Measurements from ENCODE around the gene RBM33.

Gene RBM33

DNA sequence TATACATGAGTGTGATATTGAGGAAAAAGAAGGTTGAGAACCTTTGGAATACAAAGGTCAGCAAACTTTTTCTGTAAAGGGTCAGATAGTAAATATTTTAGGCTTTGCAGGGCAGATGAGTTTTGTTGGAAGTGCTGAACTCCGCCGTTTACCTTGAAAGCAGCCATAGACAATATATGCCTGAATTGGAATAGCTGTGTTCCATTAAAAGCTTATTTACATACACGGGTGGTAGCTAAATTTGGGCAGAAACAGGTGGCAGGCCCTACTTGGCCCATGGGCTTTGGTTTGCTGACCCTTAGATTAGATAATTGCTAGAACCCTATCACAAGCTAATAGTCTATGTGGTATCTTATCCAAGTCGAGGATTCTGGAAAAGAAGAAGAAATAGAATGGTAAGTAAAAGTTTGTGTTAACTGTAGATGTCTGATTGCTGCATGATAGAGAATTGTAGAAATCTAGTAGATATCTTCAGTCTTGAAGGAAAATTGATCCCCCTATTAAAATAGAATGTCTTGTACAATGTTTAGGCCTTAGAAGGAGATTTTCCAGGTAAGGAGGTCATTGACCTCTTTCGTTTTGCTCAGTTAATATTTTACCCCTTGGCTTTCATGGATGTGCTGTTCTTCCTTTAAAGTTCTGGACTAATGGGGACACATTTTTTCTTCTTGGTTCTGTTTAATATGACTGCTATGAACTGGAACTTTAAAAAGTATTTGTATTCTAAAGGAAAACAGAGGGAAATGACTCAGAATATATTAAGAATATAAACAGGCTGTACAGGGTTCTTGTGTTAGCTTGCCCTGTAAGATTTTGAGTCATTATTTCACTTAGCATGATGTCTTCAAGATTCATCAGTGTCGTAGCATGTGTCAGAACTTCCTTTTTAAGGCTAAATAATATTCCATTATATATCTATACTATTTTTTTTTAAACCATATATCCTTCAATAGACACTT lies 8.0 kb downstream of the RBM33 start:
- TF ChIP-seq, protein P1, sequence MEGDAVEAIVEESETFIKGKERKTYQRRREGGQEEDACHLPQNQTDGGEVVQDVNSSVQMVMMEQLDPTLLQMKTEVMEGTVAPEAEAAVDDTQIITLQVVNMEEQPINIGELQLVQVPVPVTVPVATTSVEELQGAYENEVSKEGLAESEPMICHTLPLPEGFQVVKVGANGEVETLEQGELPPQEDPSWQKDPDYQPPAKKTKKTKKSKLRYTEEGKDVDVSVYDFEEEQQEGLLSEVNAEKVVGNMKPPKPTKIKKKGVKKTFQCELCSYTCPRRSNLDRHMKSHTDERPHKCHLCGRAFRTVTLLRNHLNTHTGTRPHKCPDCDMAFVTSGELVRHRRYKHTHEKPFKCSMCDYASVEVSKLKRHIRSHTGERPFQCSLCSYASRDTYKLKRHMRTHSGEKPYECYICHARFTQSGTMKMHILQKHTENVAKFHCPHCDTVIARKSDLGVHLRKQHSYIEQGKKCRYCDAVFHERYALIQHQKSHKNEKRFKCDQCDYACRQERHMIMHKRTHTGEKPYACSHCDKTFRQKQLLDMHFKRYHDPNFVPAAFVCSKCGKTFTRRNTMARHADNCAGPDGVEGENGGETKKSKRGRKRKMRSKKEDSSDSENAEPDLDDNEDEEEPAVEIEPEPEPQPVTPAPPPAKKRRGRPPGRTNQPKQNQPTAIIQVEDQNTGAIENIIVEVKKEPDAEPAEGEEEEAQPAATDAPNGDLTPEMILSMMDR (IDR thresholded peaks at IDR 0.05; ENCODE audit: unreplicated experiment in 3 of 3) = no peak
- peaks cover 6% of the 10 kb centered on the region for H3K4me1 Mint-ChIP-seq
- H3K36me3 Mint-ChIP-seq (ENCODE audit: low read depth) = peaks cover 76% of the 10 kb centered on the region
- no peak overlapping the region for H3K27ac Mint-ChIP-seq
- peaks cover 53% of the 10 kb centered on the region for H3K9me3 Mint-ChIP-seq
- H3K4me3 Mint-ChIP-seq = no peak overlapping the region
- no peaks in the 10 kb centered on the region for H3K27me3 Mint-ChIP-seq (ENCODE audit: low read depth)

DNA sequence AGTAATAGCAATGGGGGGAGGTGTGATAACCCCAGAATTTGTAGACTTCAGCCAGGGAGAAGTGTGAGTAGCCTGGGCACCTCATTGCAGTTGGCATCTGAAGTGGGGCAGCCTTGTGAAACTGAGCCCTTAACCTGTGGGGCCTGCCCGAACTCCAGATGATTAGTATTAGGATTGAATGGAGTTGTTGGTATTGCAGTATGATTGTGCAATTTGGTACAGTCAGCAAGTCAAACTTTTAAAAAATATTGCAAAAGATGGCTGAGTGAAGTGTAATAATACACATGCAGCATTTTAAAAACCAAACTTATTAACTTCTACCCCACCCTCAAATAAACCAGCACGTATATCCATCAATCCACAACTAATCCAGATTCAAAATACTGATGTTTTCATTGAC lies 9.3 kb downstream of the RBM33 start:
- Mint-ChIP-seq H3K9me3 (peaks cover 39% of the 10 kb centered on the region), H3K4me3 (no peak overlapping the region)

DNA sequence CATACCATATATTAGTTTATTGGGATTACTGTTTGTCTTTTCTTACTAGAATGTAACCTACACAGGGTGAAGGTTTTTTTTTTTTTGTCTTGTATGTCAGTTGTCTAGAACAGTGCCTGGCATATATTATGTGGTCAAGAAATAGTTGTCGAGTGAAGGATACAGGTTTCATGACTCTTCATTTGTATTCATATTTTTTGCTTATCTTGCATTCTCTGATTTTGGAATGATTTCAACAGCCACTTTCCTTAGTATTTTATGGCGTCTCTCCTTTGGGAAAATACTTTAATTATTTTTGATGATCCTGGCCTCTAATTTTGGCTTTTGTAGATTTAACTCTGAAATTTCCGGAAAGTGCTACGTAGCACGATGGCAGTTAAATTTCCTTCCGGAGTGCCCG lies 12.4 kb downstream of the RBM33 start:
- Mint-ChIP-seq H3K27me3 (ENCODE audit: low read depth) (no peaks in the 10 kb centered on the region), H3K36me3 (ENCODE audit: low read depth) (peaks cover 61% of the 10 kb centered on the region), H3K4me3 (no peak overlapping the region), H3K27ac (no peak overlapping the region), H3K9me3 (peaks cover 37% of the 10 kb centered on the region), H3K4me1 (peaks cover 6% of the 10 kb centered on the region)
- TF ChIP-seq, protein P1 (IDR thresholded peaks at IDR 0.05; ENCODE audit: unreplicated experiment in 3 of 3) = no peak

More for the DNA sequence above, 9.3 kb downstream of the RBM33 start:
- no peaks in the 10 kb centered on the region for H3K27me3 Mint-ChIP-seq (ENCODE audit: low read depth)
- no peak overlapping the region for H3K27ac Mint-ChIP-seq
- H3K4me1 Mint-ChIP-seq = peaks cover 6% of the 10 kb centered on the region
- H3K36me3 Mint-ChIP-seq (ENCODE audit: low read depth) = peaks cover 67% of the 10 kb centered on the region
- TF ChIP-seq, protein P1 (IDR thresholded peaks at IDR 0.05; ENCODE audit: unreplicated experiment in 3 of 3) = no peak

DNA sequence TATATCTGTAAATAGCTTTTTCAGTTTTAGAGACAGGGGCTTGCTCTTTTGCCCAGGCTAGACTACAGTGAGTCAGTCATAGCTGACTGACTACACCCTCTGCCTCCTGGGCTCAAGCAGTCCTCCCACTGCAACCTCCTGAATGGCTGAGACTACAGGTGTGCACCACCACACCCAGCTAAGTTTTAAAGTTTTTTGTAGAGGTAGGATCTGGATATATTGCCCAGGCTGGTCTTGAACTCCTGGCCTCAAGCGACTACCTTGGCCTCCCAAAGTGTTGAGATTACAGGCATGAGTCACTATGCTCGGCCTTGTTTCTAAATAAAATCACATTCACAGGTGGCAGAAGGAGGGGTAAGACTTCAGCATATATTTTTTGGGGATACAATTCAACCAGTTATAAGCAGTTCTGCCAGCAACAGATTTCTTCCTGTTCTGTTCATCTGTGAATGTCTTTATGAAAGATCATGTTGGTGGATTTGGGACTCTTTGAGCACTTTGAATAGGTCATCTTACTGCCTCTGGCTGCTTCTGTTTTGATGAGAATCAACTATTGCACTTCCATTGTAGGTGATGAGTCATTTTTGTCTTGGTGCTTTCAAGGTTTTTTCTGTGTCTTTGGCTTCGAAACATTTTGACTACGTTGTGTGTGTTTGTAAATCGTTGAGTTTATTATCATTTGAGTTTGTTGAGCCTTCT lies 15.7 kb downstream of the RBM33 start:
- Mint-ChIP-seq H3K27ac (no peak overlapping the region), H3K36me3 (ENCODE audit: low read depth) (peaks cover 47% of the 10 kb centered on the region), H3K4me1 (no peaks in the 10 kb centered on the region), H3K9me3 (peaks cover 26% of the 10 kb centered on the region), H3K4me3 (no peak overlapping the region), H3K27me3 (ENCODE audit: low read depth) (no peaks in the 10 kb centered on the region)
- TF ChIP-seq, protein P1 (IDR thresholded peaks at IDR 0.05; ENCODE audit: unreplicated experiment in 3 of 3) = no peak

DNA sequence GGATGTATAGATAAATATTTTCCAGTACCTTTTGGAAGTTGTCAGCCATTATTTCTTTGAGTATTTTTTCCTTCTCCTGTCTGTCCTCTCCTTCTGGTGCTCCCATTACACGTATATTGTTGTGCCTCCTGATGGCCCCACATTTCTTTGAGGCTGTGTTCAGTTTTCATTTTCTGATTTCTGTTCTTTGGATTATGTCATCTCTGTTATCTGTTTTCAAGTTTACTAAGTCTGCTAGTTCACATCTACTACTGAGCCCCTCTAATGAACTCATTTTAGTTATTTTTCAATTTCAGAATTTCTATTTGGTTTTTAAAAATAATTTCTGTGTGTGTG lies 16.3 kb downstream of the RBM33 start:
- no peak overlapping the region for H3K4me3 Mint-ChIP-seq
- no peaks in the 10 kb centered on the region for H3K27me3 Mint-ChIP-seq (ENCODE audit: low read depth)
- TF ChIP-seq, protein P1 (IDR thresholded peaks at IDR 0.05; ENCODE audit: unreplicated experiment in 3 of 3) = no peak
- no peaks in the 10 kb centered on the region for H3K4me1 Mint-ChIP-seq
- H3K36me3 Mint-ChIP-seq (ENCODE audit: low read depth) = peaks cover 52% of the 10 kb centered on the region
- peaks cover 26% of the 10 kb centered on the region for H3K9me3 Mint-ChIP-seq
- no peak overlapping the region for H3K27ac Mint-ChIP-seq
